Activated CD4-positive, alpha-beta T cell treated with anti-CD3 and anti-CD28 coated beads, Interleukin-2, amount 50 U/mL, for 16 hours (primary cell): ENCODE data around the gene TEKT2.

ENCODE experiments used
- DNase-seq: peaks from one replicate; pipeline ENCODE4 v3.0.0-alpha.2; 2020

The TEKT2 gene

GRCh38 chr1:36133484-36133883, 49.6 kb downstream of the TEKT2 start:
- no peak for DNase-seq

- no peak for DNase-seq
Observed at GRCh38 chr1:36134031-36134430, 50.1 kb downstream of the TEKT2 start.

GRCh38 chr1:36134505-36135329, 50.8 kb downstream of the TEKT2 start:
- DNase-seq = peak; percentile 43

- DNase-seq = no peak
Observed at GRCh38 chr1:36135330-36135667, 51.4 kb downstream of the TEKT2 start.

GRCh38 chr1:36135796-36136195, 51.9 kb downstream of the TEKT2 start:
- no peak for DNase-seq

GRCh38 chr1:36136535-36136934, 52.6 kb downstream of the TEKT2 start:
- no peak for DNase-seq

GRCh38 chr1:36137226-36137625, 53.3 kb downstream of the TEKT2 start:
- DNase-seq = no peak

- no peak for DNase-seq
Observed at GRCh38 chr1:36137776-36138175, 53.9 kb downstream of the TEKT2 start.
